ENCODE measurements around the gene CLDN9. TPM values are rescaled to one million over a fixed set of nuclear protein-coding genes. Genes with fewer than 3 reads are reported as not detected.

CLDN9 gene
- total and polyA plus RNA-seq, 2 experiments from 2014 or later = 3.5 to 8.9 TPM

DNA sequence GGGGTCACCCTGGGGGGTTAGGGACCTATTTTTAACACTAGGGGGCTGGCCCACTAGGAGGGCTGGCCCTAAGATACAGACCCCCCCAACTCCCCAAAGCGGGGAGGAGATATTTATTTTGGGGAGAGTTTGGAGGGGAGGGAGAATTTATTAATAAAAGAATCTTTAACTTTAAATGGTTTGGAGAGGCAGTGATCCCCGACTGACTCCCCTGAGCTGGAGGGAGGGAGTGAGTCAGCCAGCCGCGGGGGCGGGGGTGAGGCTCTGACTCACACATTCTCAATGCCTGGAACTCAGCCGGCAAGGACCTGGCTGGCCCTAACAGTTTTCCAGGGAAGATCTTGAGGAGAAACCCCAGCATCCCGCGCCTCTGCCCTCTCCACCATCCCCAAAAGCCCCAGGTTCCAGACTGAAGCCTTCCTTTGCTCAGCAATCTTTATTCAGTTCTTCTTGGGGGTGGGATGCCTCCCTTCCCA, 9.5 kb downstream of the CLDN9 start:
- no peaks in the 10 kb centered on the region for H3K9me3 ChIP-seq (ENCODE audit: low read depth)
- H3K79me2 ChIP-seq = peaks cover 33% of the 10 kb centered on the region
- H3K9me2 ChIP-seq (replicated peaks; ENCODE audit: insufficient read depth) = no peaks in the 10 kb centered on the region
- H3K4me3 ChIP-seq = peak overlapping the region; percentile 10
- H3K27me3 ChIP-seq = no peaks in the 10 kb centered on the region
- TF ChIP-seq, protein P1, sequence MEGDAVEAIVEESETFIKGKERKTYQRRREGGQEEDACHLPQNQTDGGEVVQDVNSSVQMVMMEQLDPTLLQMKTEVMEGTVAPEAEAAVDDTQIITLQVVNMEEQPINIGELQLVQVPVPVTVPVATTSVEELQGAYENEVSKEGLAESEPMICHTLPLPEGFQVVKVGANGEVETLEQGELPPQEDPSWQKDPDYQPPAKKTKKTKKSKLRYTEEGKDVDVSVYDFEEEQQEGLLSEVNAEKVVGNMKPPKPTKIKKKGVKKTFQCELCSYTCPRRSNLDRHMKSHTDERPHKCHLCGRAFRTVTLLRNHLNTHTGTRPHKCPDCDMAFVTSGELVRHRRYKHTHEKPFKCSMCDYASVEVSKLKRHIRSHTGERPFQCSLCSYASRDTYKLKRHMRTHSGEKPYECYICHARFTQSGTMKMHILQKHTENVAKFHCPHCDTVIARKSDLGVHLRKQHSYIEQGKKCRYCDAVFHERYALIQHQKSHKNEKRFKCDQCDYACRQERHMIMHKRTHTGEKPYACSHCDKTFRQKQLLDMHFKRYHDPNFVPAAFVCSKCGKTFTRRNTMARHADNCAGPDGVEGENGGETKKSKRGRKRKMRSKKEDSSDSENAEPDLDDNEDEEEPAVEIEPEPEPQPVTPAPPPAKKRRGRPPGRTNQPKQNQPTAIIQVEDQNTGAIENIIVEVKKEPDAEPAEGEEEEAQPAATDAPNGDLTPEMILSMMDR (IDR thresholded peaks at IDR 0.05; ENCODE audit: poor library complexity) = no peak
- TF ChIP-seq EZH2 (IDR thresholded peaks at IDR 0.05; ENCODE audit: borderline replicate concordance) (no peak), EZH2phosphoT487 (IDR thresholded peaks at IDR 0.05; ENCODE audit: low read depth, severe bottlenecking, unreplicated experiment) (no peak)
- H3K36me3 ChIP-seq (replicated peaks; ENCODE audit: insufficient read depth, low read depth) = no peaks in the 10 kb centered on the region
- peak overlapping the region; percentile 98 for H3K27ac ChIP-seq
- peak; percentile 95 for DNase-seq (ENCODE audit: low spot score)
- H3K4me1 ChIP-seq (ENCODE audit: insufficient read depth) = peaks cover 29% of the 10 kb centered on the region
- H3K4me2 ChIP-seq = peak overlapping the region; percentile 99
- WGBS (ENCODE audit: low lambda C conversion rate, missing lambda C conversion rate) = 10% methylated on average over 8 of the region's 8 CpGs
- H2AFZ ChIP-seq = no peak overlapping the region
- H4K20me1 ChIP-seq (ENCODE audit: insufficient read depth, poor library complexity, severe bottlenecking) = peaks cover 5% of the 10 kb centered on the region

DNA sequence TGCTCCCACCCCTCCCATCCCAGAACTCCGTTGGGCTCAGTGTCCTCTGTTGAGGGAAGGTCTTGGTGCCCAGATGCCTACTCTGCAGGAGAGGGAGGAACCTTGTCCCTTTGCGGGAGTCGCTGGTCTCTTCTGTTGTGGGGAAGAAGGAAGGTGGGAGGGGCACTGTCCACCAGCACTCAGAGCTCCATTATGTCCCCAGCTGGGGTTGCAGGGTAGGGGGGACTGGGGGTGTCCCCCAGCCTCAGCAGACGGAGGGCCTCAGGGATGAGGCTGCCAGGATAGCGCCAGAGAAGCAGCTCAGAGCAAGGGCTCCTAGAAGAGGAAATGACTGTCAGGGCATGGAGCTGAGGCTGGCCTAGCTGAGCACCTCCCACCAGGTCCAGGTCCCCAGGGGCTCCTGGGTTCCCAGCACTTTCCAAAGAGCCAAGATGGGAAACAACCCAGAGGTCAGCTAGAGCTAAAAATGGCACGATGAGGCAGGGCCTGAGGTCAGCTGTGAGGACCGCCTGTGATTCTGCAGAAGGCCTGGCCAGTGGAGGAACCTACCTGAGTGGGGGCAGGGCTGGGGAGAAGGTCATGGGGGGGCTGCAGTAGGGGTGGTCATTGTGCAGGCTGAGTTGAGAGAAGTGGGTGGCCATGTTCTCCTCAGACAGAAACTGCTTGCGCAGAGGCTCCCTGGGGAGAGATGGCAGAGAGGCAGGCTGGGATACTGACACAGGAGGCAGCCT, 10.1 kb downstream of the CLDN9 start:
- WGBS (ENCODE audit: low lambda C conversion rate, missing lambda C conversion rate) = 35% methylated on average over 8 of the region's 8 CpGs
- Histone ChIP-seq H3K4me2 (peak overlapping the region; percentile 99), H4K20me1 (ENCODE audit: insufficient read depth, poor library complexity, severe bottlenecking) (peaks cover 5% of the 10 kb centered on the region), H3K4me1 (ENCODE audit: insufficient read depth) (peaks cover 31% of the 10 kb centered on the region), H3K4me3 (peak overlapping the region; percentile 79), H3K27ac (peak overlapping the region; percentile 98), H2AFZ (no peak overlapping the region), H3K9me3 (ENCODE audit: low read depth) (no peaks in the 10 kb centered on the region), H3K79me2 (peaks cover 29% of the 10 kb centered on the region), H3K36me3 (replicated peaks; ENCODE audit: insufficient read depth, low read depth) (no peaks in the 10 kb centered on the region), H3K27me3 (no peaks in the 10 kb centered on the region), H3K9me2 (replicated peaks; ENCODE audit: insufficient read depth) (no peaks in the 10 kb centered on the region)
- no peak for DNase-seq (ENCODE audit: low spot score)
- TF ChIP-seq EZH2phosphoT487 (IDR thresholded peaks at IDR 0.05; ENCODE audit: low read depth, severe bottlenecking, unreplicated experiment) (no peak), EZH2 (IDR thresholded peaks at IDR 0.05; ENCODE audit: borderline replicate concordance) (no peak)
- TF ChIP-seq, protein P1 (IDR thresholded peaks at IDR 0.05; ENCODE audit: poor library complexity) = no peak

DNA sequence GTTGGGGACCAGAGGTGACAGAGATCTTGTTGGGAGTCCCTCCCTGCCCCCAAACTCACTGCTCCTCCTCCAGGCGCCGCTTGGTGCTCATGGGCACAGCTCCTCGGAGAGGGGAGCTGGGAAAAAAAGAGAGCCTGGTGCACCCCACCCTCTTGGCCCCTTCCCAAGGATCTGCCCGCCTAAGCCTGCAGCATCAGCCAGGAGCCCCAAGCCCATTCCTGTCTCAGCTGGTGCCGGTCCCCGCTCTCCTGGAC, 10.6 kb downstream of the CLDN9 start:
- peak overlapping the region; percentile 98 for H3K27ac ChIP-seq
- no peaks in the 10 kb centered on the region for H3K9me3 ChIP-seq (ENCODE audit: low read depth)
- no peak for TF ChIP-seq EZH2 (IDR thresholded peaks at IDR 0.05; ENCODE audit: borderline replicate concordance)
- TF ChIP-seq, protein P1 (IDR thresholded peaks at IDR 0.05; ENCODE audit: poor library complexity) = no peak
- no peak for TF ChIP-seq EZH2phosphoT487 (IDR thresholded peaks at IDR 0.05; ENCODE audit: low read depth, severe bottlenecking, unreplicated experiment)
- H2AFZ ChIP-seq = no peak overlapping the region
- H3K79me2 ChIP-seq = peaks cover 29% of the 10 kb centered on the region
- peak; percentile 76 for DNase-seq (ENCODE audit: low spot score)
- H3K36me3 ChIP-seq (replicated peaks; ENCODE audit: insufficient read depth, low read depth) = no peaks in the 10 kb centered on the region
- WGBS (ENCODE audit: low lambda C conversion rate, missing lambda C conversion rate) = 9% methylated on average over 4 of the region's 6 CpGs
- peak overlapping the region; percentile 99 for H3K4me2 ChIP-seq
- no peaks in the 10 kb centered on the region for H3K27me3 ChIP-seq
- peak overlapping the region; percentile 79 for H3K4me3 ChIP-seq
- peaks cover 5% of the 10 kb centered on the region for H4K20me1 ChIP-seq (ENCODE audit: insufficient read depth, poor library complexity, severe bottlenecking)
- no peaks in the 10 kb centered on the region for H3K9me2 ChIP-seq (replicated peaks; ENCODE audit: insufficient read depth)
- peaks cover 33% of the 10 kb centered on the region for H3K4me1 ChIP-seq (ENCODE audit: insufficient read depth)
